Bronchial epithelial cell (primary cell): ENCODE results near the gene PSMA7. TPM values are rescaled to one million over a fixed set of nuclear protein-coding genes. Genes with fewer than 3 reads are reported as not detected.

Source experiments
- DNase-seq: peaks from one replicate; pipeline ENCODE4 v3.0.0-alpha.2; 2010; ENCODE audit warnings: low read depth
- FAIRE-seq: peaks from 2 replicates; lab custom pipeline; 2011; peaks lifted over from hg19 to GRCh38; lab: Jason Lieb, UNC
- H3K27me3 ChIP-seq: 2 replicates; pipeline ENCODE4 v1.5.1; 2011; ENCODE audit warnings: low read length; ENCODE audit not compliant: control insufficient read depth, insufficient read depth
- H3K36me3 ChIP-seq: 2 replicates; pipeline ENCODE4 v1.5.1; 2011; ENCODE audit warnings: low read length; ENCODE audit not compliant: control insufficient read depth, insufficient read depth
- H3K4me3 ChIP-seq: 2 replicates; pipeline ENCODE4 v1.5.1; 2011; ENCODE audit warnings: mild to moderate bottlenecking, low read depth, low read length, control low read depth
- CTCF ChIP-seq: IDR thresholded peaks from 2 replicates; pipeline ENCODE4 v1.5.1; 2011; ENCODE audit warnings: mild to moderate bottlenecking, moderate library complexity, low read length, control low read depth, inconsistent platforms; ENCODE audit not compliant: insufficient read depth, severe bottlenecking
- total RNA-seq: library from RNA; depleted of rRNA; stranded (reverse); fragments of >200 nt; gene quantifications from 2 replicates; pipeline ENCODE4 v1.2.1, GENCODE V29; 2014

PSMA7 gene
- total RNA-seq, 1 donor from 2014 or later = 516 TPM

- no peak for DNase-seq
Observed at GRCh38 chr20:62186096-62186426, 42.9 kb upstream of the PSMA7 start.

GRCh38 chr20:62183426-62184142 is 40.4 kb upstream of the PSMA7 start:
- no peak for FAIRE-seq
- no peak for TF ChIP-seq CTCF
- no peaks in the 10 kb centered on the region for H3K27me3 ChIP-seq
- DNase-seq = no peak
- H3K4me3 ChIP-seq = peak overlapping the region; percentile 74
- no peaks in the 10 kb centered on the region for H3K36me3 ChIP-seq

More at GRCh38 chr20:62186096-62186426, 42.9 kb upstream of the PSMA7 start:
- no peak overlapping the region for H3K4me3 ChIP-seq
- no peaks in the 10 kb centered on the region for H3K27me3 ChIP-seq
- H3K36me3 ChIP-seq = peaks cover 1% of the 10 kb centered on the region
- no peak for TF ChIP-seq CTCF
- no peak for FAIRE-seq

DNA sequence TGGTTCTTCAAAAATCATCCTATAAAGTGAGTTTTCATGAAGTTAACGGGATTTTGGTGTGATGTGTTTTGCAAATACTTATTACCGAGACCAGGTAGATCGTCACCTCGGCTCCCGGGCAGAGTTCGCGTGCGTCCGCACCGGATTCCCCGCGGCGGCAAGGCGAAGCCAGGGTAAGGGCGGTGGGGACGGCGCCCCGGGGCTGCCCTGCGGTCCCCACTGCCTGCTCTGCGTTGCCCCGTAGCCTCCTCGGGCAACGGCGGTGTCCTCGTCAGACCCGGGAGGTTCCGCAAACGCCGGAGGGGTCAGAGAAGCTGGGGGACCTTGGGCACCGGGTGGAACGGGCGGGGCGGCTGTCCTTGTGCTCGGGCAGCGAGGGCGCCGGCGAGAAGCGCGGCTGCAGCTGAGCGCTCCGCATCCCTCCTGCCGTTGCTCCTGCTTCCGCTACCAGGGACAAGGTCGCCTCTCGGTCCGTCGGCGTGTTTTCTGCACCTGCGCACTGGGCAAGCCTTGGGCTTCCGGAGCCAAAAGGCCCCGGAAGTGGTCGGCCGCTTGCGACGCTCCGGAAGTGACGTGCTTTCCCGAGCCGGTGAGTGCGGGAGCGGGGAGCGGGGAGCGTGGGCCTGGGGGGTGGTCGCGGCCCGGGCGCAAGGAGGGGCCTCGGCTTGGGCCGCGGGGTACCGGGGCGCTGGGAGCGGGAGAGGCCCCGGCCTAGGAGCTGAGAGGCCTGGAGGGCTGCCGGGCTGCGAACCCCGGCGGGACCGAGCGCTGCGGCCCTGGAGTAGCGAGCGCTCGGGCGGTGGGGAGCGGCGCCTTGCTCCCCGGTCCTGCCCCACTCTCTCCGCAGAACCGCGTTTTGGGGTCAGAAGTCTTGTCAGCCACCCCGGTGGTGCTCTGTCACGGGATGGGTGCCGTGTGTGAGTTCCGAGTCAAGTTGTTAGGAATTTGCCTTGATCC is 39.6 kb upstream of the PSMA7 start, which contains the start of gene MTG2:
Gene MTG2 (plus strand): TSS at position 560 of the 957 bp plus-strand sequence. CDS start 10,393 bp downstream, outside the sequence.
- Histone ChIP-seq H3K4me3 (peak within 1 kb of the TSS; percentile 74), H3K27me3 (no peaks in the 10 kb centered on the region), H3K36me3 (no peaks in the 10 kb centered on the region)
- DNase-seq (peak; percentile 91), FAIRE-seq (no peak)
- TF ChIP-seq CTCF = no peak

GRCh38 chr20:62181808-62182207 is 38.6 kb upstream of the PSMA7 start:
- DNase-seq (no peak), FAIRE-seq (no peak)
- no peak overlapping the region for H3K4me3 ChIP-seq
- TF ChIP-seq CTCF = no peak
- peaks cover 2% of the 10 kb centered on the region for H3K36me3 ChIP-seq
- no peaks in the 10 kb centered on the region for H3K27me3 ChIP-seq

DNA sequence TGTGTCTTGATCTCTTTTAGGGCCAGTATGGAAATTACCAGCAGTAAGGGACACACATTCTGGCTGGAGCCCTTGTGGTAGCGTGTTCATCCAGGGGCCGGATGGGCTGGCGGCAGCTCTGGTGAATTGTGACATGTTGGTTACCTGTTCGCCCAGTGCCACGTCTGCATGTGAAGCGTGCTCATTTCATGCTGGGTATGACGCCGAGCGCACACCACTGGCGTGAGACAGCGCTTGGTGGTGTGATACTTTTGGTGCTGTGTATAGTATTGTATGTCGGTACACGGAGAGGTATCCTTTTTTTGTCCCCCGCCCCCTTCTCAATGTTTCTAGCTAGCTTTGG is 35.9 kb upstream of the PSMA7 start:
- FAIRE-seq = no peak
- H3K4me3 ChIP-seq = no peak overlapping the region

More for the DNA sequence above, 35.9 kb upstream of the PSMA7 start:
- Histone ChIP-seq H3K27me3 (no peaks in the 10 kb centered on the region), H3K36me3 (peaks cover 11% of the 10 kb centered on the region)
- no peak for TF ChIP-seq CTCF
- no peak for DNase-seq
